ENCODE data around the gene ARPC5L. TPM values are rescaled to one million over a fixed set of nuclear protein-coding genes. Genes with fewer than 3 reads are reported as not detected.

Gene ARPC5L
- 92.7 TPM for polyA plus RNA-seq

DNA sequence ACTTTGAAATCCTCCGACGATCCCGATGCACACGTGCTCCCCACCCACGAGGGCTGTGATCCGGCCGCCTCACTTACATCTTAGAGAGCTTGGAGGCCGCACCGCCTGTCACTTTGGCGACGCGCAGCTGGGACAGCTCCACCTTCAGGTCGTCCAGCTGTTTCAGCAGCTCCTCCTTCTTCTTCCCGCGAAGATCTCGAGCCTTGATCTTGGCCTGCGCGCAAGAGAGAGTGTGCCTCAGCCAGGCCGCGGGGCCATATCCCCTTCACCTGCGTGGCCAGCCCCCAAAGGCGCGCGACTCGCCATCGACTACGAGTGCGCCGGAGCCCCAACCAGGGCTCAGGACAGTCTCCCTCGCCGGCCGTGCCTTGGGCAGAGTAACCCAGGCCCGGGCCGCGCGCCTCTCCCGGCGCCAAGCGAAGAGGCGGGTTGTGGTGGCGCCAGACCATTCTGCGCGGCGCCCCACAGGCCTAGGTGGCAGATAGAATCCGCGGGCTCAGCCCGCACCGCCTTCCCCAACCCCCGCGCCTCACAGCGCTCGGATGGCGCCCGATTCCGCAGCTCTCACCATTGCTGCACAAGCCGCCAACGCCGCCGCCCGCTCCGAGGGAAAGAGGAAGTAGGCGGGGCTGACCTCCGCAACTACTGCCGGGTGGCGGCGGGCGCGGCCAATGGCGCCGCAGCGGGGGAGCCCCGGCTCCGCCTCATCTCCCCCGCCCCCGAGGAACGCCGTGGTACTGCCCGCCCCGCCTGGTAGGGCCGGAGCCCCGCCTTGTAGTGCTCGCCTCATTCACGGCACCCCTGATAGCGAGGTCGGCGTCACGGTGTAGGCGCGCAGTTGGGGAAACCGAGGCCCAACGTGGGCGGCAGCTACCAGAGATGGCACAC is at the start of gene ARPC5L, which contains the start of gene RPL35:
TSS of gene ARPC5L (plus strand) at position 789 of the 888 bp plus-strand sequence. CDS start 7,161 bp downstream, outside the sequence.
TSS of gene RPL35 (minus strand) at position 616 of the 888 bp plus-strand sequence. CDS start at position 571, 45 bp downstream.
- Mint-ChIP-seq H3K27ac (peak within 1 kb of the TSS; percentile 86 to 98 (median 94)), H3K36me3 (no peaks in the 10 kb centered on the region), H3K27me3 (no peaks in the 10 kb centered on the region), H3K4me1 (peaks cover 12 to 26% (median 24%) of the 10 kb centered on the region in 3 donors), H3K9me3 (no peaks in the 10 kb centered on the region), H3K4me3 (peak within 1 kb of the TSS; percentile 96 to 99 (median 97))

- H3K27ac Mint-ChIP-seq, result no peak overlapping the region
- H3K27me3 Mint-ChIP-seq, result peaks cover 4% of the 10 kb centered on the region
- H3K36me3 Mint-ChIP-seq, result peaks cover 2% of the 10 kb centered on the region
- H3K9me3 Mint-ChIP-seq, result no peaks in the 10 kb centered on the region
- H3K4me1 Mint-ChIP-seq, result peaks cover 0 to 6% (median 0%) of the 10 kb centered on the region in 3 donors
- no peak overlapping the region for H3K4me3 Mint-ChIP-seq
These were observed 49.5 kb upstream of the ARPC5L start for GRCh38 chr9:124812441-124812876.

DNA sequence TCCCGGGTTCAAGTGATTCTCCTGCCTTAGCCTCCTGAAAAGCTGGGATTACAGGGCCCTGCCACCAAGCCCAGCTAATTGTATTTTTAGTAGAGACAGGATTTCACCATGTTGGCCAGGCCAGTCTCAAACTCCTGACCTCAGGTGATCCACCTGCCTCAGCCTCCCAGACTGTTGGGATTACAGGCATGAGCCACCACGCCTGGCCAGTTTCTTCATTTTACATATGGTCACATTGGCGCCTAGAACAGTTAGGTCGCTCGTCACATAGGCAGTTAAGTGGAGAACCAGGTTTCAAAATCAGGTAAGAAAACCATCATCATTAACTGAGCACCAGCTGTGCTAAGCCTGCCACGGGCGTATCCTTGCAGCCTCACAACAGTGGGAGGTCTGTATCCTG is 48.9 kb upstream of the ARPC5L start:
- Mint-ChIP-seq H3K27ac (no peak overlapping the region), H3K4me3 (no peak overlapping the region), H3K27me3 (peaks cover 4% of the 10 kb centered on the region), H3K36me3 (peaks cover 2% of the 10 kb centered on the region), H3K4me1 (peaks cover 0 to 6% (median under 1%) of the 10 kb centered on the region in 3 donors), H3K9me3 (no peaks in the 10 kb centered on the region)

- Mint-ChIP-seq H3K4me1 (peaks cover 0 to 6% (median 5%) of the 10 kb centered on the region in 3 donors), H3K27ac (no peak overlapping the region), H3K36me3 (peaks cover 2% of the 10 kb centered on the region), H3K27me3 (peaks cover 4% of the 10 kb centered on the region), H3K4me3 (no peak overlapping the region), H3K9me3 (no peaks in the 10 kb centered on the region)
These were observed 48.3 kb upstream of the ARPC5L start for GRCh38 chr9:124813501-124814163.

- peaks cover 2% of the 10 kb centered on the region for H3K36me3 Mint-ChIP-seq
- H3K9me3 Mint-ChIP-seq, result no peaks in the 10 kb centered on the region
- H3K27me3 Mint-ChIP-seq, result peaks cover 4% of the 10 kb centered on the region
- H3K4me1 Mint-ChIP-seq, result peaks cover 0 to 6% (median 5%) of the 10 kb centered on the region in 3 donors
- H3K4me3 Mint-ChIP-seq, result no peak overlapping the region
- H3K27ac Mint-ChIP-seq, result no peak overlapping the region
These were observed 47.8 kb upstream of the ARPC5L start for GRCh38 chr9:124814164-124814535.

GRCh38 chr9:124815601-124816000 is 46.3 kb upstream of the ARPC5L start:
- Mint-ChIP-seq H3K4me1 (peaks cover 0 to 6% (median 5%) of the 10 kb centered on the region in 3 donors), H3K27me3 (peaks cover 4% of the 10 kb centered on the region), H3K36me3 (no peaks in the 10 kb centered on the region), H3K27ac (no peak overlapping the region), H3K4me3 (no peak overlapping the region), H3K9me3 (no peaks in the 10 kb centered on the region)

DNA sequence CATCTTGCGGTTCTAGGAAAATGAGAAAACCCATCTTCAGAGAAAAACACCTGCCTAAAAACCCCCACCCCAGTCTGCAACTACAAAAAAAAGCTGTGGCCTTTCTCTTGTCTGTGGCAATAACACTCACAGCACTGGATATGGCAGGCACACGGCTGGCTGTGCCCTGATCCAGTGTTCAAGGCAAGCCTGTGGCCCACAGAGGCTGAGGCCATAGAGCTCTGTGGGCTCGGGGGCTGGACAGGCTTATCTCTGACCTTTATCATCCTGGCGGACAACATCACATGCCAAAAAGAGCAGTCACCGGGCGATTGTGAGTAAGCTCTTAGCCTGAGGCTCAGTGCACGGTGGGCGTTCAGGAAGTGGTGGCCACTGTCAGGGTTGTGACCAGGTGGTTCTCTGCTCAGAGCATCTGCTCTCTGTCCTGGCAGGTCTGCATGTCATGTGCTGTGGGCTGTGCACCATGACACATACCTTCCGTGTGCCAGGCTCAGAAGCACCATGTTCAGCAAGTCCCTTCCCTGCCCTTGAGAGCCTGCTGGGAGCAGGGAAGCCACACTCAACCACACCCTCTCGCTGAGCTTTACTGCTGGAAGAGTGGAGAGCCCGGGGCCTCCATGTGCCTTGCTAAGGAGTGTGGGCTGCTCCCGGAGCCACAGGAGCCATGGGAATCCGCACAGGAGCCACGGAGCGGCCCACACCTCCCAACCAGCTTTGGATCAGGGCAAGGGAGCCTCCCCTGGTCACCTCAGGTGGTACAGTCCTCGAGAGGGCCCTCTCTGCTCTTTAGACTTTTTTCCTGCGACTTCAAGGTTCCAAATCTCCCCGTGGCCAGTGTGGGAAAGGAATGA is 43.3 kb upstream of the ARPC5L start:
- no peak overlapping the region for H3K27ac Mint-ChIP-seq
- peaks cover 0 to 5% (median 3%) of the 10 kb centered on the region in 3 donors for H3K4me1 Mint-ChIP-seq
- no peaks in the 10 kb centered on the region for H3K36me3 Mint-ChIP-seq
- peak overlapping the region in 1 of 4 donors; percentile 57 for H3K4me3 Mint-ChIP-seq
- peaks cover 4% of the 10 kb centered on the region for H3K27me3 Mint-ChIP-seq
- no peaks in the 10 kb centered on the region for H3K9me3 Mint-ChIP-seq

GRCh38 chr9:124820698-124821623 is 41.0 kb upstream of the ARPC5L start:
- Mint-ChIP-seq H3K27ac (peak overlapping the region in 1 of 3 donors; percentile 51), H3K4me3 (no peak overlapping the region), H3K9me3 (no peaks in the 10 kb centered on the region), H3K36me3 (no peaks in the 10 kb centered on the region), H3K27me3 (peaks cover 4% of the 10 kb centered on the region), H3K4me1 (peaks cover 0 to 7% (median 6%) of the 10 kb centered on the region in 3 donors)

DNA sequence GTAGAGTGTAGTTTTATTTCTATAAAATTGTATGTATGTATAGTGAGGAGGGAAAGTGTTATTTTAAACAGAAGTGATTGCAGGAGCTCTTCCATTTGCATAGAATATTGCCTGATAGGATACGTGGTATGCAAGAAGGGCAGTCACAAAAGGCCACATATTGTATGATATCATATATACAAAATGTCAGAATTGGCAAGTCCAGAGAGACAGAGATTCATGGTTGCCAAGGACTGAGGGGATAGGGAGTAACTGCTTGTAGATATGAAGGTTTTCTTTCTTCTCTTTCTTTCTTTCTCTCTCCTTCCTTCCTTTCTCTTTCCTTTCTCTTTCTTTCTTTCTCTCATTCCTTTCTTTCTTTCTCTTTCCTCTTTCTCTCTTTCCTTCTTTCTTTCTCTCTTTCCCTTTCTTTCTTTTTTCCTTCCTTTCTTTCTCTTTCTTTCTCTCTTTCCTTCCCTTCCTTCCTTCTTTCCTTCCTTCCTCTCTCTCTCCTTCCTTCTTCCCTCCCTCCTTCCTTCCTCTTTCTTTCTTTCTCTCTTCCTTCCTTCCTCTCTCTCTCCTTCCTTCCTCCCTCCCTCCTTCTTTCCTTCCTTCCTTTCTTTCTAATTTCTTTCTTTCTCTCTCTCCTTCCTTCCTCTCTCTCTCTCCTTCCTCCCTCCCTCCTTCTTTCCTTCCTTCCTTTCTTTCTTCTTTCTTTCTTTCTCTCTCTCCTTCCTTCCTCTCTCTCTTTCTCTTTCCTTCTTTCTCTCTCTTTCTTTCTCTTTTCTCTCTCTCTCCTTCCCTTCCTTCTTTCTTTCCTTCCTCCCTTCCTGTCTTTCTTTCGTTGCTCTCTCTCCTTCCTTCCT is 33.2 kb upstream of the ARPC5L start:
- Mint-ChIP-seq H3K27me3 (no peaks in the 10 kb centered on the region), H3K9me3 (peaks cover 0 to 5% (median 3%) of the 10 kb centered on the region in 3 donors), H3K4me3 (peak overlapping the region in 1 of 4 donors; percentile 39), H3K4me1 (peaks cover 0 to 4% (median 2%) of the 10 kb centered on the region in 3 donors), H3K27ac (no peak overlapping the region), H3K36me3 (no peaks in the 10 kb centered on the region)

GRCh38 chr9:124829334-124829669 is 32.6 kb upstream of the ARPC5L start:
- Mint-ChIP-seq H3K36me3 (no peaks in the 10 kb centered on the region), H3K9me3 (peaks cover 0 to 5% (median 3%) of the 10 kb centered on the region in 3 donors), H3K4me3 (peak overlapping the region in 1 of 4 donors; percentile 15), H3K27ac (no peak overlapping the region), H3K4me1 (peaks cover 0 to 4% (median under 1%) of the 10 kb centered on the region in 3 donors), H3K27me3 (no peaks in the 10 kb centered on the region)

DNA sequence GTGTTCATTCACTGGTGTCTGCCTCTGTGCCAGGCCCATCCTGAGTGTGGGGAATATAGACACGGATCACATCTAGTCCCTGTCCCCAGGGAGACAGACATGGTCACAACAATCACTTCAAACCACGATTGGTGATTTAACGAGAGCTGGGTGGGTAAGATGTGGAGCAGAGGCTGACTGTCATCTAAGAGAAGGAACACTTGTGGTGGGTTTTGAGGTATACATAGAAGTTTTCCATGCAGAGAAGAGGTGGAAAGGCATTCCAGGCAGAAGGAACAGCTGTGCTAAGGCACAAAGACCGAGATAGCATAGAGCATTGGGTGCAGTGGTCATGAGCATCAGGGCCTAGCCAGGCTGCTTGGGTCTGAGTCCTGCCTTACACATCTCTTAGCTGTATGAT is 31.3 kb upstream of the ARPC5L start:
- Mint-ChIP-seq H3K9me3 (peaks cover 0 to 5% (median 3%) of the 10 kb centered on the region in 3 donors), H3K4me3 (no peak overlapping the region), H3K36me3 (no peaks in the 10 kb centered on the region), H3K27ac (no peak overlapping the region), H3K27me3 (no peaks in the 10 kb centered on the region), H3K4me1 (peaks cover 0 to 2% (median 0%) of the 10 kb centered on the region in 3 donors)

DNA sequence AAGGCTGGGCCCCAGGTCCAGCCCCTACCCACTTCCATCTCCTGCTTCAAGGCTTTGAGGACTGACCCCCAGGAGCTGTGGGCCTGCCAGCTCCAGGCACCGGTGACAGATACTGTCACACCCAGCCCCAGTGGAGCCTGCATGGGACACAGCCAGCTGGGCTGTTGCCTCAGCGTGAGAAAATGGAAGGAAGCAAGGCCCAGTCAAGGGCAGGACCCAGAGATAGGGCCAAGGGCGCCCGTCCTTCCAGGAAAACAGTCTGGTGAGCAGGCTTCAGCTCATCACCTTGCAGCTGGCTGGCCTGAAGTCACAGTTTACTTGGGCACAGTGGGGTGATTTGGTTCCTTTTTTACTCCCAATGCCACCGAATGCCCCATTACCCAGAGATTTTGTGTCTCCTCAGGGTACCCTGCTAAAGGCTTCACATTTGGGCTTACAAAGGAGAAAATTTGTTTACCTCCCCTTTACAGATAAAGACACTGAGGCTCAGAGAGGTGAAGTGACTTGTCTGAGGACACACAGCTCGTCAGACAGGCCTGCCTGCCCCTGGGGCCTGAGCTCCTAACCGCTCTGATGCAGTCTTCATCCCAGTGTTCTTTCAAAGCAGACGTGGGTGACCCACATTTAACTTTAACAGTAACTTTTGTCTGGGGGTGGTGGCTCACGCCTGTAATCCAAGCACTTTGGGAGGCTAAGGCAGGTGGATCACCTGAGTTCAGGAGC is 30.1 kb upstream of the ARPC5L start:
- no peak overlapping the region for H3K27ac Mint-ChIP-seq
- H3K36me3 Mint-ChIP-seq, result no peaks in the 10 kb centered on the region
- peaks cover 0 to 2% (median 0%) of the 10 kb centered on the region in 3 donors for H3K4me1 Mint-ChIP-seq

More for the DNA sequence above, 30.1 kb upstream of the ARPC5L start:
- Mint-ChIP-seq H3K9me3 (no peaks in the 10 kb centered on the region), H3K4me3 (no peak overlapping the region), H3K27me3 (no peaks in the 10 kb centered on the region)
